Karpas-422 (cell line): ENCODE measurements around the gene CACNA1H. TPM values are rescaled to one million over a fixed set of nuclear protein-coding genes. Genes with fewer than 3 reads are reported as not detected.

Experiments
- DNase-seq: peaks from one replicate; pipeline ENCODE4 v3.0.0-alpha.2; 2015
- H2AFZ ChIP-seq: fragments of 200-600 bp; sonication (generic); 2 replicates; pipeline ENCODE4 v1.6.1; 2014; ENCODE audit warnings: antibody characterized with exemption, low read length, mixed read lengths
- H3K27ac ChIP-seq: fragments of 200-600 bp; sonication (generic); 2 replicates; pipeline ENCODE4 v1.5.1; 2014; ENCODE audit warnings: mild to moderate bottlenecking, low read length, moderate library complexity
- H3K27me3 ChIP-seq: fragments of 200-600 bp; sonication (generic); 2 replicates; pipeline ENCODE4 v1.6.1; 2014; ENCODE audit warnings: low read length, mixed read lengths
- H3K36me3 ChIP-seq: fragments of 200-600 bp; sonication (generic); 2 replicates; pipeline ENCODE4 v1.6.1; 2014; ENCODE audit warnings: low read length, mixed read lengths; ENCODE audit not compliant: insufficient read depth
- H3K4me1 ChIP-seq: fragments of 200-600 bp; sonication (generic); 2 replicates; pipeline ENCODE4 v1.6.1; 2014; ENCODE audit warnings: mild to moderate bottlenecking, low read length, mixed read lengths
- H3K4me2 ChIP-seq: fragments of 200-600 bp; sonication (generic); 2 replicates; pipeline ENCODE4 v1.6.1; 2014; ENCODE audit warnings: low read length, low read depth, mild to moderate bottlenecking; ENCODE audit not compliant: poor library complexity, severe bottlenecking
- H3K4me3 ChIP-seq: fragments of 200-600 bp; sonication (generic); 2 replicates; pipeline ENCODE4 v1.5.1; 2014; ENCODE audit warnings: mild to moderate bottlenecking, antibody characterized with exemption, low read length, mixed read lengths
- H3K79me2 ChIP-seq: fragments of 200-600 bp; sonication (generic); 2 replicates; pipeline ENCODE4 v1.6.1; 2014; ENCODE audit warnings: mild to moderate bottlenecking, low read length, mixed read lengths
- H3K9ac ChIP-seq: fragments of 200-600 bp; sonication (generic); 2 replicates; pipeline ENCODE4 v1.6.0; 2014; ENCODE audit warnings: low read length
- H3K9me2 ChIP-seq: fragments of 200-600 bp; sonication (generic), shearing (Covaris generic); replicated peaks from 2 replicates; pipeline ENCODE4 v1.6.0; 2014; ENCODE audit warnings: mild to moderate bottlenecking, low read length, moderate library complexity; ENCODE audit not compliant: insufficient read depth
- H3K9me3 ChIP-seq: fragments of 300-700, 200-600 bp; sonication (generic); 2 replicates; pipeline ENCODE4 v1.6.1; 2014; ENCODE audit warnings: low read length, mixed read lengths
- H4K20me1 ChIP-seq: fragments of 200-600 bp; sonication (generic); 2 replicates; pipeline ENCODE4 v1.6.1; 2014; ENCODE audit warnings: mild to moderate bottlenecking, antibody characterized with exemption, low read length, low read depth; ENCODE audit not compliant: insufficient read depth
- total RNA-seq: library from RNA; depleted of rRNA; stranded (reverse); fragments of >200 nt; shearing (Covaris generic); gene quantifications from 2 replicates; pipeline ENCODE4 v1.2.3, GENCODE V29; 2014; ENCODE audit warnings: low replicate concordance

CACNA1H gene
- total RNA-seq, 1 experiment from 2014 or later, result not detected

GRCh38 chr16:1155353-1156054 lies 2.6 kb downstream of the CACNA1H start:
- no peak for DNase-seq
- H3K27ac ChIP-seq, result no peak overlapping the region
- H3K4me3 ChIP-seq, result no peak overlapping the region
- no peaks in the 10 kb centered on the region for H3K27me3 ChIP-seq
- no peak overlapping the region for H2AFZ ChIP-seq
- H3K4me2 ChIP-seq, result no peak overlapping the region
- no peaks in the 10 kb centered on the region for H3K79me2 ChIP-seq
- no peaks in the 10 kb centered on the region for H3K36me3 ChIP-seq
- H4K20me1 ChIP-seq, result no peaks in the 10 kb centered on the region
- no peak overlapping the region for H3K9ac ChIP-seq
- no peaks in the 10 kb centered on the region for H3K9me2 ChIP-seq
- H3K4me1 ChIP-seq, result no peaks in the 10 kb centered on the region
- H3K9me3 ChIP-seq, result no peaks in the 10 kb centered on the region

DNA sequence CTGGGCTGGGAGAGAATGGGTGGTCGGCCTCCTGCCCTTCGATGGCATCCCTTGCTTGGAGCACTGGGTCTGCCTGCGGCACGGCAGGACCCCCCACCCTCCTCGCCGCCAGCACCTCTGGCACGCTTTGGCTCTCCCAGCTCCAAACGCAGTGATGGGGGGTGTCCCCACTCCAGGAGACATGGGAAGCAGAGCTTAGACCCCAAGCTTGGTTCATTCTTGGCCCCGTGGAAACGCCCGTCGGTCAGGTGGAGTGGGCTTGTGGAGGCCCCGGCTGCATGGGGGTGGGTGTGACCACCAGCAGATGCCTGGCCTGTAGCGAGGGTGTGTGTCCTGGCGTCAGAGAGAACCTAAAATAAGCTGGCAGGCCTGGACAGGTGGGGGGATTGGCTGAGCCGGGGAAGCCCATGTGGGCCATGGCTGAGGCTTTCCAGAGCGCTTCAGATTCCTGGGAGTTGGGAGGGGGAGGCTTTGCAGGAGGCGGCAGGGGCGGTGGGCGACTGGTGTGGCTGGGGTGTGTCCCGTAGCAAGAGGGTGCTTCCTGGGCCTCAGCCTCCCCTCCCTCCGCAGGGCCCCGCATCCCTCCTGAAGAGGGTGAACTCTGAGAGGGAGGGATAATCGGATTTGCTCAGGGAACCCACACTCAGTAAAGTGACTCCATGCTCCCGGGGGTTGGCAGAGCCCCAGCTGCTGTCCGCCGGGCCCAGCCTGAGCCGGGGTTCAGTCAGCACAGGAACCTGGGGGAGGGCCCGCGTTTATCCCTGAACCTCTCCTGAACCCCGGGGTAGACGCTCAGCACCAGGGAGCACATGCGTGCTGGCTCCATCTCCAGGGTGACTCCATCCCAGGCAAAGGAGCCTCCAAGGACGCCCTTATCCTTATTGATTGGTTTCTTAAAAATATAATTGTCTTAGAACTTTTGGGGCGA lies 3.4 kb downstream of the CACNA1H start:
- H3K9me3 ChIP-seq, result no peaks in the 10 kb centered on the region
- H2AFZ ChIP-seq, result no peak overlapping the region
- H3K27me3 ChIP-seq, result no peaks in the 10 kb centered on the region
- no peaks in the 10 kb centered on the region for H3K36me3 ChIP-seq
- no peaks in the 10 kb centered on the region for H3K4me1 ChIP-seq
- no peak overlapping the region for H3K4me2 ChIP-seq
- no peaks in the 10 kb centered on the region for H3K9me2 ChIP-seq
- H3K27ac ChIP-seq, result no peak overlapping the region
- no peaks in the 10 kb centered on the region for H3K79me2 ChIP-seq
- H3K4me3 ChIP-seq, result no peak overlapping the region
- no peak for DNase-seq
- no peaks in the 10 kb centered on the region for H4K20me1 ChIP-seq
- H3K9ac ChIP-seq, result no peak overlapping the region

DNA sequence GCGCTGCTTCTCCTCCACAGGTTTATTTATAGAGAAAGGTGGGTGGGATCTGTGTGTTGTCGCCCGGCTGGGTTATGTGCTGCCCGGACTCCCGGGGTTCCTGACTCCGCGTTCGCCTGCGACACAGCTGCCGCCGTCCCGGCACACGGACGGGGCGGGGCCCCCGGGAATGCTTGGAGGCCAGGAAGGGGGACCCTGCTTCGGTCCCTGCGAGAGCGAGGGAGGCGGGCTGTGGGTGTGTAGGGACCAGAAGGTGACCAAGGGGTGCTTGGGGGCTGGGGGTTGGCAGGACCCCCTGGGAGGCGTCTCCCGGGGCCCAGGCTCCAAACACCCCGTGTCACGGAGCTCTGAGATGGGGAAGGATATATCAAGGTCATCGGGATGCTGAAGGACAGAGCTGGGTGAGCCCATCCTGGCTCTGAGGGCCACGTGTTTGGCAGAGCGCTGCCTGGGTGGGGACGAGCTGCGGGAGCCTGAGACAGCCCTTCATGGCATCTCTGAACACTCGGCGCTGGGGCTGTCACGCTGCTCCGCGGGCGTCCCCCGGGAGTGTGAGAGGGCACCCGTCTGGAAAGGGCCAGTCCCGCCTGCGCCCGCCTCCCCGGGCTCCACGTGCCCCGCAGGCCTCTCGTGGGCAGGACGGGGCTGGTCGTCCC lies 4.2 kb downstream of the CACNA1H start:
- H3K9ac ChIP-seq, result no peak overlapping the region
- no peaks in the 10 kb centered on the region for H3K27me3 ChIP-seq
- H3K9me3 ChIP-seq, result no peaks in the 10 kb centered on the region
- no peaks in the 10 kb centered on the region for H4K20me1 ChIP-seq
- no peak overlapping the region for H3K4me3 ChIP-seq
- H3K27ac ChIP-seq, result no peak overlapping the region
- no peak overlapping the region for H2AFZ ChIP-seq
- H3K4me2 ChIP-seq, result no peak overlapping the region
- H3K36me3 ChIP-seq, result no peaks in the 10 kb centered on the region
- no peaks in the 10 kb centered on the region for H3K9me2 ChIP-seq
- DNase-seq, result no peak
- H3K4me1 ChIP-seq, result no peaks in the 10 kb centered on the region
- no peaks in the 10 kb centered on the region for H3K79me2 ChIP-seq

GRCh38 chr16:1157639-1158455 lies 4.9 kb downstream of the CACNA1H start:
- DNase-seq, result no peak
- Histone ChIP-seq H3K4me2 (no peak overlapping the region), H3K4me1 (no peaks in the 10 kb centered on the region), H4K20me1 (no peaks in the 10 kb centered on the region), H3K9ac (no peak overlapping the region), H3K36me3 (no peaks in the 10 kb centered on the region), H3K27ac (no peak overlapping the region), H3K79me2 (no peaks in the 10 kb centered on the region), H2AFZ (no peak overlapping the region), H3K27me3 (no peaks in the 10 kb centered on the region), H3K9me3 (no peaks in the 10 kb centered on the region), H3K9me2 (no peaks in the 10 kb centered on the region), H3K4me3 (no peak overlapping the region)

DNA sequence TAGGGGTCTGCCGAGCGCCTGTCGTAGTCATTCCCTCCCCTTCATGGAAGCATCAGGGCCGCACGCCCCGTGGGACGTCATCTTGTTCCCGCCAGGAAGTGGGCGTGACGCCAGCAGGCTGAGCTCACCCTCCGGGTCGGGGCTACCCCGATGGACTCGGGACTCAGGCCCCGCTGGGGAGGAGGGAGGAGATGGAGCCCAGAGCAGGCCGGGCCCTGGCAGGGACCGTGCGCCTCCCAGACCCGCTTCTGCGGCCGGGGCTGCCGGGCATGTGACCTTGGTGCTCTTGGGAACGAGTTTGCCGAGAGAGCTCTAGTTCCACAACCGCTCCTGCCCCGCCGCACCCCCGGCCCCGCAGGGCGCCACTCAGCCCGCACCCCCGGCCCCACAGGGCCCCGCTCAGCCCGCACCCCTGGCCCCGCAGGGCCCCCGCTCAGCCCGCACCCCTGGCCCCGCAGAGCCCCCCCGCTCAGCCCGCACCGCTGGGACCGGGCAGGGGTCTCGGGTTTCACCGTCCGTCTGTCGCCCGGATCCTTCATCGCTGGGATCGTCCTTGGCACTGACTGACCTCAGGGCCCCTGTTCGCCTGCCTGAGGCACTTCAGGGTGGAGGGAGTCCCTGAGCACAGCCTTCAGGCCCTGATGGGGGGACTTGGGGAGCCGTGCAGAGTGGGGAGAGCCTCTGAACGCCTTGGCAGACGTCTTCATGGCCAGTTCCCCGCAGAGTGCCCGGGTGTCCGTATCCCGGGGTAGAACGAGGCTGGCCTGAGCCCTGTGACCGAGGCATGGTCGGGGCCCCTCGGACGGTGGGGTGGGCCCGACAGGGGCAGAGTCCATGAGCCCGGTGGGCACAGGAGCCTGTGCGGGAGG lies 5.8 kb downstream of the CACNA1H start:
- H3K4me2 ChIP-seq, result no peak overlapping the region
- H4K20me1 ChIP-seq, result no peaks in the 10 kb centered on the region
- no peaks in the 10 kb centered on the region for H3K27me3 ChIP-seq
- no peaks in the 10 kb centered on the region for H3K9me3 ChIP-seq
- no peaks in the 10 kb centered on the region for H3K4me1 ChIP-seq
- H3K9me2 ChIP-seq, result no peaks in the 10 kb centered on the region
- H3K4me3 ChIP-seq, result no peak overlapping the region
- no peak overlapping the region for H3K27ac ChIP-seq
- H2AFZ ChIP-seq, result no peak overlapping the region
- DNase-seq, result no peak
- H3K36me3 ChIP-seq, result no peaks in the 10 kb centered on the region
- no peak overlapping the region for H3K9ac ChIP-seq
- no peaks in the 10 kb centered on the region for H3K79me2 ChIP-seq

GRCh38 chr16:1159325-1159972 lies 6.5 kb downstream of the CACNA1H start:
- Histone ChIP-seq H3K4me2 (no peak overlapping the region), H3K9me3 (no peaks in the 10 kb centered on the region), H3K79me2 (no peaks in the 10 kb centered on the region), H4K20me1 (no peaks in the 10 kb centered on the region), H3K36me3 (no peaks in the 10 kb centered on the region), H3K27ac (no peak overlapping the region), H3K9me2 (no peaks in the 10 kb centered on the region), H2AFZ (no peak overlapping the region), H3K9ac (no peak overlapping the region), H3K4me1 (no peaks in the 10 kb centered on the region), H3K4me3 (no peak overlapping the region), H3K27me3 (no peaks in the 10 kb centered on the region)
- DNase-seq, result no peak
